HG02798 (cell line): ENCODE measurements around the gene ATPAF2.

Source experiments
- ATAC-seq: cut with Tn5 transposase; IDR thresholded peaks from one replicate; pipeline ENCODE4 v1.9.1; 2021; ENCODE audit warnings: mild to moderate bottlenecking; ENCODE audit not compliant: unreplicated experiment, poor library complexity

The ATPAF2 gene

GRCh38 chr17:17988427-17988945, 50.5 kb downstream of the ATPAF2 start:
- no peak for ATAC-seq

GRCh38 chr17:17987901-17988300, 51.1 kb downstream of the ATPAF2 start:
- ATAC-seq = no peak

- ATAC-seq = no peak
These were observed 51.6 kb downstream of the ATPAF2 start for GRCh38 chr17:17987187-17987896.

- ATAC-seq = no peak
These were observed 53.4 kb downstream of the ATPAF2 start for GRCh38 chr17:17985555-17985954.

- no peak for ATAC-seq
These were observed 53.8 kb downstream of the ATPAF2 start for GRCh38 chr17:17985153-17985552.

- no peak for ATAC-seq
These were observed 55.2 kb downstream of the ATPAF2 start for GRCh38 chr17:17983776-17984175.

- ATAC-seq = no peak
These were observed 55.6 kb downstream of the ATPAF2 start for GRCh38 chr17:17983376-17983775.

- no peak for ATAC-seq
These were observed 56.2 kb downstream of the ATPAF2 start for GRCh38 chr17:17982801-17983200.

GRCh38 chr17:17981330-17981729, 57.6 kb downstream of the ATPAF2 start:
- no peak for ATAC-seq

GRCh38 chr17:17979778-17980177, 59.2 kb downstream of the ATPAF2 start:
- ATAC-seq = no peak

GRCh38 chr17:17978481-17979424, 60.2 kb downstream of the ATPAF2 start:
- no peak for ATAC-seq

GRCh38 chr17:17976931-17977570, 61.9 kb downstream of the ATPAF2 start:
- ATAC-seq = no peak

GRCh38 chr17:17975436-17975835, 63.5 kb downstream of the ATPAF2 start:
- no peak for ATAC-seq

- ATAC-seq = no peak
These were observed 66.1 kb downstream of the ATPAF2 start for GRCh38 chr17:17972952-17973254.

GRCh38 chr17:17972126-17972951, 66.6 kb downstream of the ATPAF2 start, which contains the start of the genes DRC3 and TOM1L2:
DRC3 (plus strand) TSS chr17:17972862; CDS start chr17:17977599, 4,737 bp downstream.
TOM1L2 (minus strand) TSS chr17:17972400; CDS start chr17:17972313, 87 bp downstream.
- ATAC-seq = peak; percentile 95

- no peak for ATAC-seq
These were observed 67.4 kb downstream of the ATPAF2 start for GRCh38 chr17:17971431-17972125.

- ATAC-seq = no peak
These were observed 68.1 kb downstream of the ATPAF2 start for GRCh38 chr17:17970699-17971430.
